ENCODE data around the gene DGKZ. TPM values are rescaled to one million over a fixed set of nuclear protein-coding genes. Genes with fewer than 3 reads are reported as not detected.

Gene DGKZ
- total RNA-seq, 1 experiment from 2014 or later = 68.9 TPM

DNA sequence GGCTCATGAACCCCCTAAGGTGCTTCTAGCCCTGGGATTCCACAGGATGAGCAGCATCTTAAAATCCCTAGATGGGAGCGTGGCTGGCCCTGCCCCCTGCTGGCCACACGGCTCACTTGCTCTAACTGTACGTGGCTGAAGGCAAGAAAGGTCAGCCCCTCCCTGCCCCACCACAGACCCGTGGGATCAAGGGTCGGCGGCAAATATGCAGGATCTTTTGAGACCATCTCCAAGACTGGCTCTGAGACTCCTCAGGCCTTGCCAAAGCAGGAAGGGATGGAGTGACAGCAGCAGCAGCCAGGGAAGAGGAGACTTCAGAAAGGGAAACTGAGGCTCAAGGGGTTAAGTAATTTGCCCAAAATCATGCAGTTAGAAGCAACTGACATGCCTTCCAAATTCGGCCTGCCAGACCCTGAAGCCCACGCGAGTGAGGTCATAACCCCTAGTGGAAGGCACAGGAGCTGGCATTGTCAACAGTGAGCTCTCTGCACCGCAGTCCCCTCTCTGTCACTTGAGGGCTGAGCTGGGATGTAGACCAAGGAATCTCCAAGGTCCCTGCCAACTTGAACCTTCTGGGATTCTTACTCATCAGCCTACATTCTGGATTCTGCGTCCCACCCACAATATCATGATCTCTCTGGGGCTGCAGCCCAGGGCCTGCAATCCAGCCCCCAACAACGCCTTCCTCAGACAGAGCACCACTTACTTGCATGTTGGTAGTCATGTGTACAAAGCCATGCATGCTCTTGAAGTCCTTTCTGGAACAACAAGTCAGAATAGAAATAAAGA, 38.4 kb upstream of the DGKZ start:
- Mint-ChIP-seq H3K27ac (peak overlapping the region in 1 of 3 experiments; percentile 27; a peak in 1 of 7 replicates), H3K4me1 (peaks cover 11 to 30% of the 10 kb centered on the region in 2 experiments), H3K4me3 (no peak overlapping the region), H3K36me3 (ENCODE audit: insufficient read depth in 1 of 3, low read depth in 3 of 3) (peaks cover 0 to 4% (median 0%) of the 10 kb centered on the region in 3 experiments; a peak in 2 of 7 replicates), H3K27me3 (ENCODE audit: low read depth) (no peaks in the 10 kb centered on the region), H3K9me3 (no peaks in the 10 kb centered on the region)
- H3K9ac ChIP-seq (ENCODE audit: extremely low read depth, insufficient read length, low read length) = no peak overlapping the region
- TF ChIP-seq CTCF (conservative IDR thresholded peaks at IDR 0.05) = peak; percentile 96
- H2AK5ac ChIP-seq (ENCODE audit: insufficient read length, low read length) = no peak overlapping the region
- no peak overlapping the region for H3K18ac ChIP-seq (ENCODE audit: insufficient read length, low read depth, low read length)
- H3K23ac ChIP-seq (ENCODE audit: insufficient read length, low read depth, low read length) = no peak overlapping the region
- DNase-seq = peak; percentile 85
- H3K27ac ChIP-seq (ENCODE audit: insufficient read length, low read depth, low read length) = no peak overlapping the region
- no peaks in the 10 kb centered on the region for H3K27me3 ChIP-seq (ENCODE audit: insufficient read depth, low read length)
- no peaks in the 10 kb centered on the region for H4K20me1 ChIP-seq (ENCODE audit: control insufficient read depth, insufficient read depth, insufficient read length)
- no peak overlapping the region for H3K4ac ChIP-seq (ENCODE audit: low read depth, low read length)
- H2BK120ac ChIP-seq (ENCODE audit: low read depth, low read length, poor library complexity, severe bottlenecking) = no peak overlapping the region
- no peak overlapping the region for H4K91ac ChIP-seq (ENCODE audit: insufficient read length, low read depth, low read length)
- H3K79me2 ChIP-seq (ENCODE audit: insufficient read depth, low read length) = no peaks in the 10 kb centered on the region
- no peak overlapping the region for H3T11ph ChIP-seq (ENCODE audit: low read length)
- no peaks in the 10 kb centered on the region for H3K79me1 ChIP-seq (ENCODE audit: insufficient read depth, low read depth, low read length, poor library complexity, severe bottlenecking)
- H3K4me2 ChIP-seq (ENCODE audit: insufficient read depth, insufficient read length, low read length) = no peak overlapping the region
- no peak overlapping the region for H3K56ac ChIP-seq (ENCODE audit: insufficient read length, low read depth, low read length)
- WGBS (ENCODE audit: extremely low coverage, insufficient read length, low lambda C conversion rate) = no CpG with 5 or more reads among the region's 12 CpGs
- no peaks in the 10 kb centered on the region for H3K4me1 ChIP-seq (ENCODE audit: insufficient read depth, low read length)
- no peak overlapping the region for H4K5ac ChIP-seq (ENCODE audit: insufficient read length, low read depth, low read length)
- H2BK12ac ChIP-seq (ENCODE audit: insufficient read length, low read depth, low read length) = no peak overlapping the region
- no peak overlapping the region for H2BK5ac ChIP-seq (ENCODE audit: insufficient read length, low read length)
- no peaks in the 10 kb centered on the region for H3K9me3 ChIP-seq (ENCODE audit: control insufficient read depth, low read depth, low read length)
- no peak overlapping the region for H2BK20ac ChIP-seq (ENCODE audit: low read depth, low read length, poor library complexity, severe bottlenecking)
- no peak overlapping the region for H2BK15ac ChIP-seq (ENCODE audit: low read depth, low read length)
- H3K14ac ChIP-seq (ENCODE audit: insufficient read depth, low read length) = no peak overlapping the region
- no peak overlapping the region for H4K8ac ChIP-seq (replicated peaks; ENCODE audit: insufficient read length, low read depth, low read length)
- no peaks in the 10 kb centered on the region for H3K23me2 ChIP-seq (ENCODE audit: insufficient read length, low read depth, low read length, poor library complexity, severe bottlenecking)
- H2AFZ ChIP-seq (ENCODE audit: low read length) = no peak overlapping the region
